IPS-20b (cell line): Measurements from ENCODE around the gene TMTC4.
A peak's percentile ranks its signal among the peaks of the same experiment; 100 is the strongest.
"Not testable (repeated sequence)": the region's sequence is repeated elsewhere in the genome, so short reads cannot be mapped to it uniquely, and the experiment has no call there.

Source experiments
- H3K27ac ChIP-seq: one replicate; pipeline ENCODE4 v1.5.1; 2013; ENCODE audit warnings: low read length
- H3K27me3 ChIP-seq: 2 replicates; pipeline ENCODE4 v1.6.1; 2013; ENCODE audit warnings: mild to moderate bottlenecking, low read length, inconsistent platforms; ENCODE audit not compliant: insufficient read depth
- H3K36me3 ChIP-seq: 2 replicates; pipeline ENCODE4 v1.6.1; 2013; ENCODE audit warnings: low read depth, mild to moderate bottlenecking, inconsistent platforms, low read length, moderate library complexity; ENCODE audit not compliant: insufficient read depth
- H3K4me1 ChIP-seq: 2 replicates; pipeline ENCODE4 v1.6.1; 2013; ENCODE audit warnings: mild to moderate bottlenecking, control low read depth, inconsistent platforms, low read length, moderate library complexity; ENCODE audit not compliant: insufficient read depth
- H3K4me3 ChIP-seq: 2 replicates; pipeline ENCODE4 v1.5.1; 2013; ENCODE audit warnings: mild to moderate bottlenecking, low read length, inconsistent platforms
- H3K9ac ChIP-seq: 2 replicates; pipeline ENCODE4 v1.6.1; 2013; ENCODE audit warnings: low read depth, mild to moderate bottlenecking, inconsistent platforms, low read length, moderate library complexity
- H3K9me3 ChIP-seq: 2 replicates; pipeline ENCODE4 v1.6.1; 2013; ENCODE audit warnings: mild to moderate bottlenecking, low read depth, low read length, inconsistent platforms; ENCODE audit not compliant: insufficient read depth

TMTC4 gene

GRCh38 chr13:100600461-100600860, 74.1 kb downstream of the TMTC4 start:
- Histone ChIP-seq H3K36me3 (peaks cover 5% of the 10 kb centered on the region; the same call in 1 of the 2 replicates), H3K4me1 (no peaks in the 10 kb centered on the region), H3K4me3 (no peak overlapping the region), H3K27me3 (no peaks in the 10 kb centered on the region), H3K9me3 (no peaks in the 10 kb centered on the region), H3K27ac (no peak overlapping the region), H3K9ac (no peak overlapping the region)

GRCh38 chr13:100597253-100597652, 77.3 kb downstream of the TMTC4 start:
- no peak overlapping the region for H3K27ac ChIP-seq
- no peaks in the 10 kb centered on the region for H3K36me3 ChIP-seq
- H3K27me3 ChIP-seq: no peaks in the 10 kb centered on the region
- no peaks in the 10 kb centered on the region for H3K4me1 ChIP-seq
- no peak overlapping the region for H3K4me3 ChIP-seq
- no peaks in the 10 kb centered on the region for H3K9me3 ChIP-seq
- H3K9ac ChIP-seq: no peak overlapping the region

- H3K9ac ChIP-seq: no peak overlapping the region
- H3K27me3 ChIP-seq: no peaks in the 10 kb centered on the region
- no peaks in the 10 kb centered on the region for H3K4me1 ChIP-seq
- H3K27ac ChIP-seq: no peak overlapping the region
- no peaks in the 10 kb centered on the region for H3K9me3 ChIP-seq
- H3K4me3 ChIP-seq: no peak overlapping the region
- no peaks in the 10 kb centered on the region for H3K36me3 ChIP-seq
Measured at GRCh38 chr13:100596516-100596915, 78.1 kb downstream of the TMTC4 start.

GRCh38 chr13:100594731-100595130, 79.9 kb downstream of the TMTC4 start:
- H3K4me1 ChIP-seq: no peaks in the 10 kb centered on the region
- no peak overlapping the region for H3K27ac ChIP-seq
- no peaks in the 10 kb centered on the region for H3K9me3 ChIP-seq
- no peak overlapping the region for H3K9ac ChIP-seq
- no peaks in the 10 kb centered on the region for H3K27me3 ChIP-seq
- H3K4me3 ChIP-seq: no peak overlapping the region
- H3K36me3 ChIP-seq: no peaks in the 10 kb centered on the region

- Histone ChIP-seq H3K4me1 (no peaks in the 10 kb centered on the region), H3K36me3 (no peaks in the 10 kb centered on the region), H3K9me3 (no peaks in the 10 kb centered on the region), H3K27me3 (peaks cover 2% of the 10 kb centered on the region), H3K4me3 (no peak overlapping the region), H3K9ac (no peak overlapping the region), H3K27ac (no peak overlapping the region)
Measured at GRCh38 chr13:100594255-100594654, 80.3 kb downstream of the TMTC4 start.

- H3K9ac ChIP-seq: no peak overlapping the region
- H3K4me3 ChIP-seq: peak overlapping the region; percentile 36; the same call in 1 of the 2 replicates
Measured at GRCh38 chr13:100589178-100589725, 85.3 kb downstream of the TMTC4 start.

GRCh38 chr13:100588331-100589177, 86.0 kb downstream of the TMTC4 start, which contains the start of gene GGACT:
TSS of gene GGACT (minus strand) at chr13:100588789. CDS start at chr13:100532591, 56,198 bp downstream.
- Histone ChIP-seq H3K4me3 (peak within 1 kb of the TSS; percentile 74), H3K27me3 (peaks cover 12% of the 10 kb centered on the region), H3K9ac (peak within 1 kb of the TSS; percentile 73; the same call in 1 of the 2 replicates), H3K36me3 (no peaks in the 10 kb centered on the region), H3K4me1 (no peaks in the 10 kb centered on the region), H3K27ac (no peak within 1 kb of the TSS), H3K9me3 (no peaks in the 10 kb centered on the region)

More at GRCh38 chr13:100589178-100589725, 85.3 kb downstream of the TMTC4 start:
- Histone ChIP-seq H3K36me3 (no peaks in the 10 kb centered on the region), H3K9me3 (no peaks in the 10 kb centered on the region), H3K27me3 (peaks cover 12% of the 10 kb centered on the region), H3K27ac (no peak overlapping the region), H3K4me1 (no peaks in the 10 kb centered on the region)

- H3K9ac ChIP-seq: no peak overlapping the region
- no peak overlapping the region for H3K27ac ChIP-seq
Measured at GRCh38 chr13:100584896-100585295, 89.7 kb downstream of the TMTC4 start.

GRCh38 chr13:100581504-100581903, 93.1 kb downstream of the TMTC4 start:
- Histone ChIP-seq H3K9me3 (no peaks in the 10 kb centered on the region; the same call in 1 of the 2 replicates), H3K4me3 (no peak overlapping the region), H3K27ac (no peak overlapping the region), H3K9ac (no peak overlapping the region), H3K36me3 (no peaks in the 10 kb centered on the region), H3K4me1 (no peaks in the 10 kb centered on the region), H3K27me3 (no peaks in the 10 kb centered on the region)

More at GRCh38 chr13:100584896-100585295, 89.7 kb downstream of the TMTC4 start:
- no peaks in the 10 kb centered on the region; the same call in 1 of the 2 replicates for H3K9me3 ChIP-seq
- H3K4me1 ChIP-seq: no peaks in the 10 kb centered on the region
- H3K27me3 ChIP-seq: peaks cover 12% of the 10 kb centered on the region
- no peaks in the 10 kb centered on the region for H3K36me3 ChIP-seq
- H3K4me3 ChIP-seq: no peak overlapping the region

GRCh38 chr13:100581030-100581429, 93.6 kb downstream of the TMTC4 start:
- H3K9ac ChIP-seq: no peak overlapping the region
- H3K36me3 ChIP-seq: no peaks in the 10 kb centered on the region
- H3K9me3 ChIP-seq: no peaks in the 10 kb centered on the region; the same call in 1 of the 2 replicates
- no peak overlapping the region for H3K27ac ChIP-seq
- H3K4me1 ChIP-seq: no peaks in the 10 kb centered on the region
- H3K4me3 ChIP-seq: no peak overlapping the region
- H3K27me3 ChIP-seq: no peaks in the 10 kb centered on the region

GRCh38 chr13:100580045-100580444, 94.5 kb downstream of the TMTC4 start:
- H3K4me3 ChIP-seq: no peak overlapping the region
- no peak overlapping the region for H3K9ac ChIP-seq
- H3K27me3 ChIP-seq: no peaks in the 10 kb centered on the region
- no peaks in the 10 kb centered on the region for H3K4me1 ChIP-seq
- H3K9me3 ChIP-seq: no peaks in the 10 kb centered on the region; the same call in 1 of the 2 replicates
- no peaks in the 10 kb centered on the region for H3K36me3 ChIP-seq
- no peak overlapping the region for H3K27ac ChIP-seq

GRCh38 chr13:100577239-100577638, 97.4 kb downstream of the TMTC4 start:
- H3K36me3 ChIP-seq, H3K9ac ChIP-seq, H3K4me3 ChIP-seq, H3K4me1 ChIP-seq, H3K9me3 ChIP-seq, H3K27ac ChIP-seq, H3K27me3 ChIP-seq: not testable (repeated sequence)
